DMS 273 (cell line): Measurements from ENCODE around the gene SMOC1.

Experiments used
- DNase-seq: peaks from one replicate; lab custom pipeline; 2025; ENCODE audit not compliant: unreplicated experiment; lab: John Stamatoyannopoulos, UW

SMOC1 gene

DNA sequence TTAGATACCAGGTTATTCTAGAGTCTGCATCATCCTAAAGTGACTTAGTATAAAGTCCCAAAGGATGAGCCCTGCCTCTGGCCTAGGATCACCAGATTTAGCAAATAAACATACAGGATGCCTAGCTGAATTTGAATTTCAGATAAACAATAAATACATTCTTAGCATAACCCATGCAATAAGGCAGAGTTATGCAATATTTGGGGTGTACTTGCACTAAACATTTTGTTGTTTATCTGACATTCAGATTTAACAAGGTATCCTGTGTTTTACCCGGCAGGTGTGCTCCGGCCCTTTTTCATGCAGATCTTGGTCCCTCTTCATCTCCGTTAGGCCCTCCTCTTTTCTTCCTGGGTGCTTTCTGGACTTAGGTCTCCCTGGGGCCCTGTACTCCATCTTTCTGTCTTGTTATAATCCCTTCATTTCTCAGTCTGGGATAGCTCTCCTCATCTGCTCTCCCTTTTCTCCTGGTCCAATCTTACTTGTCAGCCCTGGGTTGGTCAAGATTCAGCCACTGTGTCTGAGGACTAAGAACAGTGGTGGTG lies 18.1 kb upstream of the SMOC1 start:
- DNase-seq: no peak

DNA sequence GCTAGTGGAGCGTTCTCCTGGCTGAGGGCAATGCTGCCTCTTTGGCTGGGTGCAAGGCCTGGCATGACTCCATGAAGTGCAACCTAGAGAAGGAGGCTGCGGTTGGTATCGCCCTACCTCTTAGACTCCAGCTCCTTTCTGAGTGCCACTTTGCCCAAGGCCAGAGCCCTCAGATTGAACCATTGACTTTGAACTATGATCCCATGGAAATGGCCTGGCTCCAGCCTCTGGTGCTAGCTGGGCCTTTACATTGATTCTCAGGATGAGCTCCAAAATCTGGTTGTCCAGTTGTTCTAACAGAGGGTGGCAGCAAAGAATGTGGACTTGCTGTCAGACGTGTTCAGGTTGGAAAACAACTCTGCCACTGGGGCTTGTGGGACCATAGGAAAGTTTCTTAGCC lies 16.1 kb upstream of the SMOC1 start:
- DNase-seq: no peak

DNA sequence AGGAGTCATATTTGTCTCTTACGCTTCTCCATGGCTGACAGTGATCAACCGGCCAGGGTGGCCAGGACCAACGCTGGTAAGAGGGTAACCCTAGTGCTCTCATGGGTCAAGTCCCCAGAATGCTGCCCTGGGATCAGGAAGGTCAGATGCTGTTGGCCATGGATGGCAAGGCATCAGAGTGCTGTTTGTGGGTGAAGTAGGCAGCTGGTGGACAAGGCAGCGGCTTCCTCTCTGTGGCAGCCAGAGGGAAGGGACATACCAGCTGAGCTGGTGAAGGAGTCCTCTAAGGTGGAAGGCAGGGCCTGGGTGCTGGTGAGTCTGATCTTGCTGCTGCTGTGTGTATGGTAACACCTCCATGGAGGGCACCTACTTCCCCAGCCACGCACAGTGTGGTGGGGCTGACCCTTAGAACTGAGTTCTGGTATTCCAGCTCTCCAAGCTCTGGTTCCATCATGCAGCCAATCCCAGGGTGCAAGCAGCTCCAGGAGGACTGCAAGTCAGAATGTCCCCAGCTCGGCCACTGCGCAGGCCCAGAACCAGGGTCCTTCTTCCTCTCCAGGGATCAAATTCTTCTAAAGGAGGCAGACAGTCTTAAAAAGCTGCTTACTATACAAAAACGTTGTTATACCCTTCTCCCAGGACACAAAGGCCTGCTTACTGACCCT lies 13.4 kb upstream of the SMOC1 start:
- no peak for DNase-seq

- no peak for DNase-seq
These were observed 10.8 kb upstream of the SMOC1 start for GRCh38 chr14:69868363-69868963.

DNA sequence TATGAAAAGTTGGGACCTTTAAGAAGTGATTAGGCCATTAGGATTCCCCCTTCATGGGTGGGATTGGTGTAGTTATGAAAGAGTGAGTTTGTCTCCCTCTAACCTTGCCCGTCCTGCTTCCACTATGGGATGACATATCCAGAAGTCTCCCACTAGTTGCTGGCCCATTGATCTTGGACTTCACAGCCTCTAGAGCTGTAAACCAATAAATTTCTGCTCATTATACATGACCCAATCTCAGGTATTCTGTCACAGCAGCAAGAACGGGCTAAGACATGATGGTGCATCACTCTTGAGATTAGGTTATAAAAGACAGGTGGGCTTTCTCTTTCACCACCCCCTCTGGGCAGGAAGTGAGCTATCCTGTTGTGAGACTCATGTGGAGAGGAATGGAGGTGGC lies 8.6 kb upstream of the SMOC1 start:
- no peak for DNase-seq

- DNase-seq: no peak
These were observed 5.1 kb upstream of the SMOC1 start for GRCh38 chr14:69873877-69874780.

- no peak for DNase-seq
These were observed 2.9 kb upstream of the SMOC1 start for GRCh38 chr14:69876221-69876847.

DNA sequence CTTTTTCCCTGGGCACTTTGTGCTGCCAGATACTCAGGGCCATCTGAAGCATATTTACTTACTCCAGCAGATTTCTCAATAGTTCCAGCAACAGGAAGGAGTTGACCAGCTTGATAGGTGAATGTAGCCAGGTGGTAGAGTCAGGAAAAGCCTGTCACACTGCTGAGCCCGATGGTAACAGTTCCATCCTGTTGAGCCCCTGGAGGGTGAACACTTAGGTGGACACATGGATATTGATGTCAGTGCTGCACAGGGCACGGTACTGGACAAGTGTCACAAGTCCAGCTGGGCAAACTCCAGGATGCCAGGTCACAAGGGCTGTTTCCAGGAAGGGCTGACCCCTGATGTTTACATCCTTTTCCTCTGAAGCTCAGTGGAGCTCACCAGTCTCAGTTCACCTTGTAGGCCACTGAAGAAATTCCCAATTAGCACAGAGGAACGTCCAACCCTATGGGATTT lies 2.3 kb upstream of the SMOC1 start:
- no peak for DNase-seq

- peak; percentile 62 for DNase-seq
These were observed 1.7 kb upstream of the SMOC1 start for GRCh38 chr14:69877492-69877891.

GRCh38 chr14:69878251-69878650 lies 965 bp upstream of the SMOC1 start:
- DNase-seq: no peak

GRCh38 chr14:69880044-69880487 lies 850 bp downstream of the SMOC1 start:
- peak; percentile 75 for DNase-seq

GRCh38 chr14:69880893-69881292 lies 1.7 kb downstream of the SMOC1 start:
- DNase-seq: peak; percentile 75

GRCh38 chr14:69882116-69882864 lies 3.1 kb downstream of the SMOC1 start:
- peak; percentile 42 for DNase-seq

DNA sequence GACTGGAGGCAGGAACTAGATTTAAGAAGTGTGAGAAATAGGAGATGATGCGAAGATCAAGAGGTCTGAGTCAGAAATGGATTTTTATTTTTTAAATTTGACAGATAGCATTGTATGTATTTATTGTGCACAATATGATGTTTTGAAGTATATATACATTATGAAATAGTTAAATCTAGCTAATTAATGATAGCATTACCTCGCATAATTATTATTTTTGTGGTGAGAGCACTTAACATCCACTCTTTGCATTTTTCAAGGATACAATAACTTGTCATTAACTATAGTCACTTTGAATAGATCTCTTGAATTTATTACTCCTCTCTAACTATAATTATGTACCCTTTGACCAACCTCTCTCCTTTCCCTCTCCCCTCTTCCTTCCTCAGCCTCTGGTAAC lies 3.7 kb downstream of the SMOC1 start:
- no peak for DNase-seq

DNA sequence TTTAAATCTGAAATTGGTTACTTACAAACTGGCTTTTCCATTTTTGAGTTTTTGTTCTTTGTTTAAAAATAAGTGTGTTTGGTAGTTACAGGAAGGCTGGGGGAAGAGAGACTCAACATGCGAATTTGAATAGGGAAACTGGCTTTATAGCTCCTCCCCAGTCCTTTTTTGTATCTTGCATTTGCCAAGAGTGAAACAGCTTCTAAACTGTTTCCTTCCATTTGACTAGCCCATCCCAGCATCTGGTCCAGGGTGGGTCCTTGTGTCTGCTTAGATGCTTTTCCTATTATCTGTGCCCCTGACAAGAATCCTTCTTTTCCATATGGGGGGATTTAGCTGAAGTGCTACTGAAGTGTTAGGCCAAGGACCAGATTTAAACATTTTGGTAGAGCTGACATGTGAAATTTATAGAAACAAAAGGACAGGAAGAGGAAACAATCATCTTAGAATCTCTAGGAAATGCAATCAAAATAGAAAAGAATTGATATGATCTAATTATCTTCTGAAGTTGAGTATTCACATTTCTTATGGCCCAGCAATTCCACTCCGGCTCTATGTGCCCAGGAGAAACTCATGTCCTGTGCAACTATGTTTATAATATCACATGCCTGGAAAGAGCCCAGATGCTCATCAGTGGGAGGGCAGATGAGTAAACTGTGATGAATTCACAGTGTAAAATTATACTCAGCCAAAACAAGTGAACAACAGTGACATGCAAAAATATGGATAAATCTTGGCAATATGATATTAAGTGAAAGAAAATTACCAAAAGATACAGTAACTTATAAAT lies 7.4 kb downstream of the SMOC1 start:
- peak; percentile 52 for DNase-seq

GRCh38 chr14:69887740-69888657 lies 8.8 kb downstream of the SMOC1 start:
- DNase-seq: no peak

- no peak for DNase-seq
These were observed 12.2 kb downstream of the SMOC1 start for GRCh38 chr14:69891422-69891821.

DNA sequence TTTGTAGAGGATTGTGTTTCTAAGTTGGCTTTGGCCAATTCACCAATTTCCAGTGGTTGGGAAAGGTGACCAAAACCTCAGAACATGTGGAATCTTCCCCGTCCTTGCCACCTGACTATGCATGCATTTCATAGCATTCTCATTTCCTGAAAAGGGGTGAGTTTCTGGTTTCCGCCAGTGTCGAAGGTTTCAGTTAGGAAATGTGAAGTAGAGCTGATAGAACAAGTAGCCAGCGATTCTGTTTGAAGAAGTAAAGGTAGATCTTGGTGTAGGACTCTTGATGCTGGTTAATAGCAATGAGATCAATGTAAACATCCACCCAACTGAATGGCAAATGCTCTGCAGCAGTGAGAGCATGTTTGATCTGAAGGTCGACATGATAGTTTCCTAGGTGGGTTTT lies 15.9 kb downstream of the SMOC1 start:
- DNase-seq: no peak

DNA sequence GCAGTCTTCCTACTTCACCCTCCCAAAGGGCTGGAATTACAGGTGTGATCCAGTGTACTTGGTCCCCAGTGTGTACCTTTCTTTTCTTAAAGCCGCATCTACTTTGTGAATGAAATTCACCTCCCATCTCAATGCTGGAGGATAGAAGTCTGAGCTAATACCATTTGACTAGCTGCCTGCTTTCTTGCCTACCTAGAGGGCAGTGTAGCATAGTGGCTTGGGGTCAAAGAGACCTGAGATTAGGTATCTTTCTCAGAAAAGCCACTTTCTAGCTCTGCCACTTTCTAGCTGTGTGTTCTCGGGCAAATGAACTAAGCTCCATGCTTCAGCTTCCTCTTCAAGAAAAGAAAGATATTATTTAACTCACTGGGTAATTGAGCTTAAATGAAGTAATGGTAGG lies 16.9 kb downstream of the SMOC1 start:
- no peak for DNase-seq
